H1 (cell line): Measurements from ENCODE around the gene SNX19. TPM values are rescaled to one million over a fixed set of nuclear protein-coding genes. Genes with fewer than 3 reads are reported as not detected.

Experiments used
- CTCF ChIA-PET: fragments of 300-600 bp; sonication (Branson Sonifier 250); formaldehyde crosslinking; loops from one replicate; lab custom pipeline; 2021; ENCODE audit not compliant: partially characterized antibody; lab: Charles Lee
- POLR2A ChIA-PET: fragments of 300-600 bp; sonication (Branson Sonifier 250); formaldehyde crosslinking; loops from one replicate; lab custom pipeline; 2021; ENCODE audit warnings: inconsistent platforms; ENCODE audit not compliant: partially characterized antibody; lab: Charles Lee
- DNase-seq, 2 experiments: peaks; one replicate each; pipeline versions ENCODE4 v3.0.0 to v3.0.0-alpha.2; 2010 to 2022; ENCODE audit warnings: low spot score in 2 of 2, low read depth in 1 of 2, mixed read lengths in 1 of 2
- FAIRE-seq: peaks from 2 replicates; lab custom pipeline; 2011; peaks lifted over from hg19 to GRCh38; lab: Jason Lieb, UNC
- H2AFZ ChIP-seq: 2 replicates; pipeline ENCODE4 v1.8.1; 2012; ENCODE audit warnings: low read length, inconsistent platforms
- H2AK5ac ChIP-seq: 2 replicates; pipeline ENCODE4 v1.6.1; 2013; ENCODE audit warnings: low read depth, low read length
- H2BK120ac ChIP-seq: replicated peaks from 2 replicates; pipeline ENCODE3; 2013; ENCODE audit warnings: low read depth, low read length, inconsistent platforms
- H2BK12ac ChIP-seq: 2 replicates; pipeline ENCODE4 v1.6.1; 2013; ENCODE audit warnings: low read depth, low read length
- H2BK15ac ChIP-seq: 2 replicates; pipeline ENCODE4 v1.6.1; 2013; ENCODE audit warnings: low read length
- H2BK20ac ChIP-seq: 2 replicates; pipeline ENCODE4 v1.6.1; 2013; ENCODE audit warnings: low read length
- H2BK5ac ChIP-seq: 2 replicates; pipeline ENCODE4 v1.6.1; 2013; ENCODE audit warnings: low read depth, low read length
- H3K14ac ChIP-seq: 2 replicates; pipeline ENCODE4 v1.6.1; 2013; ENCODE audit warnings: inconsistent platforms; ENCODE audit not compliant: insufficient read length
- H3K18ac ChIP-seq: 2 replicates; pipeline ENCODE4 v1.6.1; 2013; ENCODE audit warnings: low read length; ENCODE audit errors: extremely low read depth
- H3K23ac ChIP-seq: 2 replicates; pipeline ENCODE4 v1.6.1; 2013; ENCODE audit warnings: inconsistent platforms; ENCODE audit not compliant: insufficient read length
- H3K23me2 ChIP-seq: 2 replicates; pipeline ENCODE4 v1.6.1; 2013; ENCODE audit warnings: low read depth, low read length
- H3K27ac ChIP-seq: 2 replicates; pipeline ENCODE4 v1.6.1; 2011; ENCODE audit warnings: low read depth, low read length, inconsistent platforms
- H3K27me3 ChIP-seq, 4 experiments: replicated peaks in 1 of 4; 1 replicate in 1 of 4; 2 replicates in 3 of 4; pipeline versions ENCODE4 v1.6.1 to v1.8.1; 2011 to 2013; ENCODE audit warnings: low read length in 3 of 4, mild to moderate bottlenecking in 3 of 4, inconsistent platforms in 2 of 4, mixed read lengths in 2 of 4, moderate library complexity in 1 of 4; ENCODE audit not compliant: control insufficient read depth in 3 of 4, insufficient read depth in 3 of 4; ENCODE audit errors: extremely low read depth in 1 of 4
- H3K36me3 ChIP-seq, 4 experiments: 2 replicates each; pipeline versions ENCODE4 v1.6.1 to v1.8.1; 2011 to 2013; ENCODE audit warnings: mild to moderate bottlenecking in 4 of 4, low read length in 3 of 4, moderate library complexity in 2 of 4, control low read depth in 1 of 4, inconsistent platforms in 1 of 4; ENCODE audit not compliant: insufficient read depth in 4 of 4, control insufficient read depth in 2 of 4
- H3K4ac ChIP-seq: replicated peaks from 2 replicates; pipeline ENCODE3; 2013; ENCODE audit warnings: low read length, low read depth, mixed read lengths, inconsistent platforms; ENCODE audit not compliant: insufficient read length
- H3K4me1 ChIP-seq, 4 experiments: replicated peaks in 1 of 4; 1 replicate in 1 of 4; 2 replicates in 3 of 4; pipeline versions ENCODE4 v1.6.1 to v1.8.1; 2011 to 2013; ENCODE audit warnings: low read length in 3 of 4, inconsistent platforms in 2 of 4, mixed read lengths in 1 of 4; ENCODE audit not compliant: insufficient read depth in 4 of 4, control insufficient read depth in 3 of 4
- H3K4me2 ChIP-seq, 2 experiments: 2 replicates each; pipeline versions ENCODE4 v1.6.1 to v1.8.1; 2011 to 2013; ENCODE audit warnings: low read depth in 2 of 2, low read length in 2 of 2, control low read depth in 1 of 2, inconsistent platforms in 1 of 2, mild to moderate bottlenecking in 1 of 2; ENCODE audit not compliant: insufficient read depth in 1 of 2
- H3K4me3 ChIP-seq, 4 experiments: fragments of 200-600, 300-600 bp in 1 of 4; sonication (generic), shearing (Covaris generic), sonication (Bioruptor Twin) in 1 of 4; 2 replicates each; pipeline versions ENCODE4 v1.5.1 to v1.8.1; 2011 to 2016; ENCODE audit warnings: low read length in 4 of 4, low read depth in 3 of 4, control low read depth in 2 of 4, inconsistent platforms in 2 of 4, mild to moderate bottlenecking in 2 of 4, mixed read lengths in 1 of 4, moderate library complexity in 1 of 4; ENCODE audit not compliant: insufficient read depth in 2 of 4; ENCODE audit errors: extremely low read depth in 1 of 4
- H3K56ac ChIP-seq: replicated peaks from 2 replicates; pipeline ENCODE3; 2013; ENCODE audit warnings: low read depth, mild to moderate bottlenecking, mixed read lengths, low read length, inconsistent platforms; ENCODE audit not compliant: insufficient read length
- H3K79me1 ChIP-seq: 2 replicates; pipeline ENCODE4 v1.6.1; 2013; ENCODE audit warnings: low read depth, low read length, control low read depth
- H3K79me2 ChIP-seq, 2 experiments: 2 replicates each; pipeline versions ENCODE4 v1.6.1 to v1.8.1; 2012 to 2013; ENCODE audit warnings: low read length in 2 of 2, mild to moderate bottlenecking in 2 of 2, inconsistent platforms in 1 of 2; ENCODE audit not compliant: insufficient read depth in 2 of 2, control insufficient read depth in 1 of 2
- H3K9ac ChIP-seq, 4 experiments: replicated peaks in 1 of 4; 1 replicate in 1 of 4; 2 replicates in 3 of 4; pipeline versions ENCODE4 v1.6.1 to v1.8.1; 2011 to 2013; ENCODE audit warnings: low read depth in 3 of 4, low read length in 3 of 4, control low read depth in 2 of 4, mild to moderate bottlenecking in 2 of 4, moderate library complexity in 2 of 4, inconsistent platforms in 1 of 4; ENCODE audit errors: extremely low read depth in 1 of 4
- H3K9me3 ChIP-seq, 2 experiments: 2 replicates each; pipeline versions ENCODE4 v1.6.1 to v1.8.1; 2012 to 2013; ENCODE audit warnings: mild to moderate bottlenecking in 2 of 2, moderate library complexity in 2 of 2, control low read depth in 1 of 2, inconsistent platforms in 1 of 2, low read depth in 1 of 2, low read length in 1 of 2, mixed read lengths in 1 of 2; ENCODE audit not compliant: insufficient read depth in 2 of 2
- H4K20me1 ChIP-seq, 2 experiments: replicated peaks in 1 of 2; 2 replicates each; pipeline versions ENCODE3 to v1.8.1; 2011 to 2013; ENCODE audit warnings: inconsistent platforms in 2 of 2, low read length in 2 of 2, mild to moderate bottlenecking in 1 of 2; ENCODE audit not compliant: insufficient read depth in 2 of 2, control insufficient read depth in 1 of 2
- H4K5ac ChIP-seq: 2 replicates; pipeline ENCODE4 v1.6.1; 2013; ENCODE audit warnings: low read length, low read depth, mixed read lengths, inconsistent platforms; ENCODE audit not compliant: insufficient read length
- H4K8ac ChIP-seq: 2 replicates; pipeline ENCODE4 v1.8.0; 2013; ENCODE audit warnings: mild to moderate bottlenecking, moderate library complexity, low read length, inconsistent platforms; ENCODE audit not compliant: insufficient read depth; ENCODE audit errors: extremely low read depth
- H4K91ac ChIP-seq: replicated peaks from 2 replicates; pipeline ENCODE3; 2013; ENCODE audit warnings: low read length, mixed read lengths, inconsistent platforms; ENCODE audit not compliant: insufficient read length
- BCL11A ChIP-seq, 2 experiments: IDR thresholded peaks; one replicate each; pipeline ENCODE4 v1.6.1; 2011; ENCODE audit warnings: low read depth in 2 of 2, low read length in 2 of 2, mild to moderate bottlenecking in 2 of 2
- CEBPB ChIP-seq: IDR thresholded peaks from 2 replicates; pipeline ENCODE4 v1.6.1; 2012; ENCODE audit warnings: low read depth, low read length
- RNF2 ChIP-seq: fragments of 200-900, 300-1000 bp; sonication (generic); IDR thresholded peaks from 2 replicates; pipeline ENCODE4 v1.7.1; 2016; ENCODE audit warnings: borderline replicate concordance, low read depth, mild to moderate bottlenecking, antibody characterized with exemption, low read length; ENCODE audit not compliant: poor library complexity, severe bottlenecking; ENCODE audit errors: missing control alignments
- SP1 ChIP-seq: IDR thresholded peaks from 2 replicates; pipeline ENCODE4 v1.6.1; 2011; ENCODE audit warnings: low read depth, low read length
- SP2 ChIP-seq: IDR thresholded peaks from 2 replicates; pipeline ENCODE4 v1.6.1; 2012; ENCODE audit warnings: mild to moderate bottlenecking, low read length, inconsistent platforms
- TBP ChIP-seq: IDR thresholded peaks from 2 replicates; pipeline ENCODE4 v1.6.1; 2011; ENCODE audit warnings: low read depth, low read length, improper control_type of control experiment
- TEAD4 ChIP-seq: IDR thresholded peaks from 2 replicates; pipeline ENCODE4 v1.6.1; 2012; ENCODE audit warnings: low read depth, low read length, inconsistent platforms, mixed read lengths
- YY1 ChIP-seq: IDR thresholded peaks from 2 replicates; pipeline ENCODE4 v1.6.1; 2011; ENCODE audit warnings: low read depth, mild to moderate bottlenecking, low read length
- WGBS, 2 experiments: shearing (Covaris generic) in 1 of 2; methylation state at CpG; one replicate each; pipeline versions ENCODE4 v1.1.6 to v1.1.7; 2013 to 2015; ENCODE audit warnings: low lambda C conversion rate in 2 of 2, mixed read lengths in 2 of 2, inconsistent platforms in 1 of 2, low coverage in 1 of 2, missing lambda C conversion rate in 1 of 2; ENCODE audit not compliant: insufficient replicate concordance in 2 of 2, insufficient coverage in 1 of 2, insufficient read length in 1 of 2; ENCODE audit errors: extremely low coverage in 1 of 2, missing lambda C conversion rate in 1 of 2; 5-methylcytosine and 5-hydroxymethylcytosine counted together
- polyA plus RNA-seq, 7 experiments: library from polyadenylated mRNA; depleted of rRNA in 3 of 7; stranded (reverse) in 5 of 7; unstranded in 2 of 7; fragments of >200 nt in 5 of 7; fragments of 200-250 nt in 2 of 7; gene quantifications; 1 replicate in 5 of 7; 2 replicates in 1 of 7; 4 replicates in 1 of 7; pipeline versions ENCODE4 v1.2.1 to v1.2.3, GENCODE V29; 2011 to 2013; ENCODE audit warnings: missing spikeins in 2 of 7, mixed read lengths in 2 of 7
- total RNA-seq: library from RNA; stranded (reverse); fragmentation: NEBNext Ultra II Directional; extraction: Animal tissue kit (Norgen Biotek cat#: 25700); gene quantifications from 2 replicates; pipeline ENCODE4 v1.2.1, GENCODE V29; 2021

SNX19 gene
- total and polyA plus RNA-seq, 2 of the 8 experiments (the other 6 are each of a cell fraction or from before 2014, with no cell fraction given) = 15.0 to 25.2 TPM

DNA sequence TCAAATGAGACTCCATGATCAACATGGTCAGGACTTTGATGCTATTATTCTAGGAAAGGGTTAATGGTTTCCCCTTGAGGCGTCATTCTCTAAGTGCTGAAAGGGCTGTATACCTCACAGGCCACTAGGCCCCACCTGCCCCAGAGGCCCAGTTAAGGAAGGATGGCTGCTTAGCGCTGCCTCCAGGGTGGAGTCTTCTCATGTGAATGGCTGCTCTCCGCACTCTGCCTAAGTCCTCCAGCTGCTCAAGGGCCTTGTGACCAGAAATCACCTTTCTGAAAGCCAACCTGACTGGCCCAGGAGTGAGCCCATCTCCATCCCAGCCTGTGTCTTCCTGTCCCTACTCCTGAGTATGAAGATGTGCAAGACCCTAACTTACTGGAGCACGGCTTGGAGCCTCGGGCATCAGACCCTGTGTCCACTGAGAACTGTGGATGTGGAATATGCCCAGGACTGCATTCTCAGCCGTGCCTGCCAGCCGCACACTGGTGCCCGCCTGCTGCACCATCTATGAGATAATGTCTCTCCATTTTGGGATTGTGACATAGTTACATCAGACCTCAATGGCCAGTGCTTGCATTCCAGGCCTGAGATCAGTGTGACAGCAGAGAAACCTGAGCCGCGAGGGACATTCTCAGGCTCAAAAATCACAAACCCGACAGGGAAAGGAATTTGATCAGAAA is 51.0 kb downstream of the SNX19 start:
- Histone ChIP-seq H3K18ac (no peak overlapping the region), H2BK120ac (no peak overlapping the region), H3K23ac (no peak overlapping the region), H3K4me2 (no peak overlapping the region), H2AFZ (no peak overlapping the region), H4K5ac (no peak overlapping the region), H3K36me3 (no peaks in the 10 kb centered on the region), H3K4me3 (no peak overlapping the region), H3K4me1 (peaks cover 0 to 7% (median 2%) of the 10 kb centered on the region in 4 experiments; a peak in 4 of 7 replicates), H2BK15ac (no peak overlapping the region), H2BK20ac (no peak overlapping the region; the same call in 1 of the 2 replicates), H3K4ac (no peak overlapping the region), H4K20me1 (no peaks in the 10 kb centered on the region), H4K8ac (no peak overlapping the region; the same call in 1 of the 2 replicates), H3K79me1 (no peaks in the 10 kb centered on the region)
- POLR2A ChIA-PET = interaction anchor here (0.6 to 1.1 kb wide), 2 partner anchors 11 to 436 kb away, joined by 3 read pairs; partner anchors contain the start of gene ADAMTS8
- FAIRE-seq = no peak
- WGBS, 2 experiments = 76% methylated on average over 11 of the region's 11 CpGs; no CpG with 5 or more reads in 1 of the 2 experiments
- CTCF ChIA-PET = interaction anchor here (0.6 to 17.8 kb wide), 9 partner anchors 12 to 653 kb away, joined by 3 to 521 read pairs (median 3); partner anchors contain the start of genes ADAMTS15 and ADAMTS8
- DNase-seq = peak in 1 of 2 experiments; percentile 51
- TF ChIP-seq CEBPB = 0 out of 2 replicates have a peak, but pooled peaks have one; percentile 26
- no peak for TF ChIP-seq YY1
- no peak for TF ChIP-seq TBP
- TF ChIP-seq SP2 = no peak
- TF ChIP-seq BCL11A (IDR thresholded peaks at IDR 0.05; ENCODE audit: low read depth in 2 of 2, low read length in 2 of 2) = no peak
- no peak for TF ChIP-seq RNF2
- no peak for TF ChIP-seq SP1
- TF ChIP-seq TEAD4 = 0 out of 2 replicates have a peak, but pooled peaks have one; percentile 56
- TF ChIP-seq, all 59 proteins: peak for 2
- Histone ChIP-seq H3K27ac (no peak overlapping the region), H2BK12ac (peak overlapping the region; percentile 44), H4K91ac (no peak overlapping the region), H2AK5ac (no peak overlapping the region), H3K79me2 (no peaks in the 10 kb centered on the region), H3K9me3 (no peaks in the 10 kb centered on the region), H2BK5ac (no peak overlapping the region; the same call in 1 of the 2 replicates), H3K9ac (no peak overlapping the region), H3K14ac (no peak overlapping the region), H3K27me3 (peaks cover 0 to 9% (median 2%) of the 10 kb centered on the region in 4 experiments; a peak in 3 of 7 replicates), H3K23me2 (no peaks in the 10 kb centered on the region), H3K56ac (no peak overlapping the region)
